ENCODE measurements around the gene ARMC9. TPM values are rescaled to one million over a fixed set of nuclear protein-coding genes. Genes with fewer than 3 reads are reported as not detected.

ARMC9 gene
- total RNA-seq, 1 donor from 2014 or later, result 27.5 TPM

GRCh38 chr2:231185050-231185725 is 13.2 kb upstream of the ARMC9 start:
- DNase-seq (ENCODE audit: low read depth), result no peak
- no peak overlapping the region for H3K4me3 ChIP-seq (ENCODE audit: low read depth, low read length)
- no peak for TF ChIP-seq CTCF (IDR thresholded peaks at IDR 0.05; ENCODE audit: insufficient read depth, low read length, poor library complexity, severe bottlenecking)
- no peaks in the 10 kb centered on the region for H3K36me3 ChIP-seq (ENCODE audit: control insufficient read depth, insufficient read depth, low read length)
- no peaks in the 10 kb centered on the region for H3K27me3 ChIP-seq (ENCODE audit: control insufficient read depth, insufficient read depth, low read length)

- no peak for TF ChIP-seq CTCF (IDR thresholded peaks at IDR 0.05; ENCODE audit: insufficient read depth, low read length, poor library complexity, severe bottlenecking)
- H3K27me3 ChIP-seq (ENCODE audit: control insufficient read depth, insufficient read depth, low read length), result no peaks in the 10 kb centered on the region
- DNase-seq (ENCODE audit: low read depth), result no peak
- H3K36me3 ChIP-seq (ENCODE audit: control insufficient read depth, insufficient read depth, low read length), result no peaks in the 10 kb centered on the region
- H3K4me3 ChIP-seq (ENCODE audit: low read depth, low read length), result no peak overlapping the region
Observed at GRCh38 chr2:231185886-231186285, 12.5 kb upstream of the ARMC9 start.

GRCh38 chr2:231186325-231186724 is 12.1 kb upstream of the ARMC9 start:
- no peak for DNase-seq (ENCODE audit: low read depth)
- TF ChIP-seq CTCF (IDR thresholded peaks at IDR 0.05; ENCODE audit: insufficient read depth, low read length, poor library complexity, severe bottlenecking), result no peak
- Histone ChIP-seq H3K4me3 (ENCODE audit: low read depth, low read length) (no peak overlapping the region), H3K27me3 (ENCODE audit: control insufficient read depth, insufficient read depth, low read length) (no peaks in the 10 kb centered on the region), H3K36me3 (ENCODE audit: control insufficient read depth, insufficient read depth, low read length) (no peaks in the 10 kb centered on the region)

- Histone ChIP-seq H3K4me3 (ENCODE audit: low read depth, low read length) (no peak overlapping the region), H3K36me3 (ENCODE audit: control insufficient read depth, insufficient read depth, low read length) (no peaks in the 10 kb centered on the region), H3K27me3 (ENCODE audit: control insufficient read depth, insufficient read depth, low read length) (no peaks in the 10 kb centered on the region)
- DNase-seq (ENCODE audit: low read depth), result no peak
- TF ChIP-seq CTCF (IDR thresholded peaks at IDR 0.05; ENCODE audit: insufficient read depth, low read length, poor library complexity, severe bottlenecking), result no peak
Observed at GRCh38 chr2:231187736-231188505, 10.5 kb upstream of the ARMC9 start.

GRCh38 chr2:231188506-231189170 is 9.8 kb upstream of the ARMC9 start:
- no peak for DNase-seq (ENCODE audit: low read depth)
- H3K4me3 ChIP-seq (ENCODE audit: low read depth, low read length), result no peak overlapping the region
- no peaks in the 10 kb centered on the region for H3K27me3 ChIP-seq (ENCODE audit: control insufficient read depth, insufficient read depth, low read length)
- no peak for TF ChIP-seq CTCF (IDR thresholded peaks at IDR 0.05; ENCODE audit: insufficient read depth, low read length, poor library complexity, severe bottlenecking)
- H3K36me3 ChIP-seq (ENCODE audit: control insufficient read depth, insufficient read depth, low read length), result no peaks in the 10 kb centered on the region
